Neural cell (in vitro differentiated cells): ENCODE measurements around the gene FAM229B. TPM values are rescaled to one million over a fixed set of nuclear protein-coding genes. Genes with fewer than 3 reads are reported as not detected.

Experiments
- H2AFZ ChIP-seq: fragments of 200-600, 300-800 bp; sonication (generic), shearing (Covaris generic); 2 replicates; pipeline ENCODE4 v1.6.0; 2014; ENCODE audit warnings: low read depth, mild to moderate bottlenecking, antibody characterized with exemption, low read length, moderate library complexity
- H3F3A ChIP-seq: fragments of 200-600 bp; shearing (Covaris generic); 2 replicates; pipeline ENCODE4 v1.6.1; 2016; ENCODE audit warnings: mild to moderate bottlenecking, moderate library complexity, mixed read lengths, antibody characterized with exemption, low read length; ENCODE audit not compliant: insufficient read depth, poor library complexity, severe bottlenecking
- H3K27ac ChIP-seq: fragments of 200-600, 300-800 bp; sonication (generic), shearing (Covaris generic); 2 replicates; pipeline ENCODE4 v1.5.1; 2014; ENCODE audit warnings: mild to moderate bottlenecking, low read length, moderate library complexity
- H3K27me3 ChIP-seq: fragments of 300-800, 200-600 bp; sonication (generic), shearing (Covaris generic); 2 replicates; pipeline ENCODE4 v1.6.0; 2014; ENCODE audit warnings: mild to moderate bottlenecking, low read depth, low read length, moderate library complexity; ENCODE audit not compliant: insufficient read depth
- H3K36me3 ChIP-seq: fragments of 300-800, 200-600 bp; sonication (generic), shearing (Covaris generic); 2 replicates; pipeline ENCODE4 v1.5.1; 2014; ENCODE audit warnings: mild to moderate bottlenecking, antibody characterized with exemption, low read length, moderate library complexity; ENCODE audit not compliant: insufficient read depth
- H3K4me2 ChIP-seq: fragments of 300-800, 200-600 bp; sonication (generic), shearing (Covaris generic); 2 replicates; pipeline ENCODE4 v1.6.0; 2014; ENCODE audit warnings: mild to moderate bottlenecking, low read length
- H3K4me3 ChIP-seq: fragments of 300-800, 200-600 bp; sonication (generic), shearing (Covaris generic); 2 replicates; pipeline ENCODE4 v1.5.1; 2014; ENCODE audit warnings: mild to moderate bottlenecking, low read length, moderate library complexity
- H3K79me2 ChIP-seq: fragments of 200-600 bp; shearing (Covaris generic); replicated peaks from 2 replicates; pipeline ENCODE4 v1.6.0; 2014; ENCODE audit warnings: mild to moderate bottlenecking, low read length, moderate library complexity; ENCODE audit not compliant: insufficient read depth
- H3K9ac ChIP-seq: fragments of 300-800, 200-600 bp; sonication (generic), shearing (Covaris generic); 2 replicates; pipeline ENCODE4 v1.6.1; 2016; ENCODE audit warnings: mild to moderate bottlenecking, low read length, mixed read lengths
- H3K9me2 ChIP-seq: fragments of 200-600 bp; shearing (Covaris generic); 2 replicates; pipeline ENCODE4 v1.6.1; 2016; ENCODE audit warnings: mild to moderate bottlenecking, low read length, mixed read lengths; ENCODE audit not compliant: insufficient read depth
- H3K9me3 ChIP-seq: fragments of 200-600, 300-800 bp; sonication (generic), shearing (Covaris generic); 2 replicates; pipeline ENCODE4 v1.6.1; 2016; ENCODE audit warnings: mild to moderate bottlenecking, mixed run types, low read length, moderate library complexity, mixed read lengths
- H4K20me1 ChIP-seq: fragments of 200-600 bp; shearing (Covaris generic); 2 replicates; pipeline ENCODE4 v1.6.1; 2016; ENCODE audit warnings: mild to moderate bottlenecking, mixed run types; ENCODE audit not compliant: insufficient read depth
- CTCF ChIP-seq: fragments of 450-650 bp; IDR thresholded peaks from 2 replicates; pipeline ENCODE4 v1.5.1; 2014; ENCODE audit warnings: antibody characterized with exemption, mild to moderate bottlenecking, moderate library complexity; ENCODE audit not compliant: poor library complexity, severe bottlenecking
- EP300 ChIP-seq: fragments of 450-650 bp; conservative IDR thresholded peaks from 2 replicates; pipeline ENCODE4 v1.6.1; 2014; ENCODE audit warnings: antibody characterized with exemption, mild to moderate bottlenecking, moderate library complexity; ENCODE audit not compliant: poor library complexity, severe bottlenecking
- EZH2 ChIP-seq: fragments of 200-600, 300-800 bp; shearing (Covaris generic), sonication (generic); IDR thresholded peaks from 2 replicates; pipeline ENCODE4 v1.6.1; 2014; ENCODE audit warnings: antibody characterized with exemption, low read length, borderline replicate concordance, mild to moderate bottlenecking; ENCODE audit not compliant: insufficient read depth, poor library complexity, severe bottlenecking
- MXI1 ChIP-seq: fragments of 450-650 bp; conservative IDR thresholded peaks from 2 replicates; pipeline ENCODE4 v1.6.1; 2014; ENCODE audit warnings: antibody characterized with exemption, mild to moderate bottlenecking; ENCODE audit not compliant: poor library complexity, severe bottlenecking
- POLR2AphosphoS5 ChIP-seq: IDR thresholded peaks from 2 replicates; pipeline ENCODE4 v1.6.1; 2012
- RAD21 ChIP-seq: fragments of 450-650 bp; conservative IDR thresholded peaks from 2 replicates; pipeline ENCODE4 v1.6.1; 2014; ENCODE audit warnings: antibody characterized with exemption, mild to moderate bottlenecking, moderate library complexity
- SMC3 ChIP-seq: fragments of 450-650 bp; conservative IDR thresholded peaks from 2 replicates; pipeline ENCODE4 v1.6.1; 2014; ENCODE audit warnings: antibody characterized with exemption, mild to moderate bottlenecking, moderate library complexity; ENCODE audit not compliant: poor library complexity
- TAF1 ChIP-seq: IDR thresholded peaks from 2 replicates; pipeline ENCODE4 v1.6.1; 2012; ENCODE audit warnings: low read depth
- polyA minus RNA-seq: library from RNA; depleted of rRNA, polyadenylated mRNA; stranded (reverse); fragments of >200 nt; gene quantifications from 2 replicates; pipeline ENCODE4 v1.2.3, GENCODE V29; 2014
- polyA plus RNA-seq: library from polyadenylated mRNA; depleted of rRNA; stranded (reverse); fragments of >200 nt; gene quantifications from 2 replicates; pipeline ENCODE4 v1.2.3, GENCODE V29; 2014
- TF ChIP-seq, protein P1 (sequence below): IDR thresholded peaks from 2 replicates; pipeline ENCODE4 v1.6.1; 2012; ENCODE audit warnings: borderline replicate concordance

Gene FAM229B, protein sequence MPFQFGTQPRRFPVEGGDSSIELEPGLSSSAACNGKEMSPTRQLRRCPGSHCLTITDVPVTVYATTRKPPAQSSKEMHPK
- polyA plus RNA-seq (140 and 142 TPM in 2 replicates), polyA minus RNA-seq (55.3 and 63.0 TPM in 2 replicates)

DNA sequence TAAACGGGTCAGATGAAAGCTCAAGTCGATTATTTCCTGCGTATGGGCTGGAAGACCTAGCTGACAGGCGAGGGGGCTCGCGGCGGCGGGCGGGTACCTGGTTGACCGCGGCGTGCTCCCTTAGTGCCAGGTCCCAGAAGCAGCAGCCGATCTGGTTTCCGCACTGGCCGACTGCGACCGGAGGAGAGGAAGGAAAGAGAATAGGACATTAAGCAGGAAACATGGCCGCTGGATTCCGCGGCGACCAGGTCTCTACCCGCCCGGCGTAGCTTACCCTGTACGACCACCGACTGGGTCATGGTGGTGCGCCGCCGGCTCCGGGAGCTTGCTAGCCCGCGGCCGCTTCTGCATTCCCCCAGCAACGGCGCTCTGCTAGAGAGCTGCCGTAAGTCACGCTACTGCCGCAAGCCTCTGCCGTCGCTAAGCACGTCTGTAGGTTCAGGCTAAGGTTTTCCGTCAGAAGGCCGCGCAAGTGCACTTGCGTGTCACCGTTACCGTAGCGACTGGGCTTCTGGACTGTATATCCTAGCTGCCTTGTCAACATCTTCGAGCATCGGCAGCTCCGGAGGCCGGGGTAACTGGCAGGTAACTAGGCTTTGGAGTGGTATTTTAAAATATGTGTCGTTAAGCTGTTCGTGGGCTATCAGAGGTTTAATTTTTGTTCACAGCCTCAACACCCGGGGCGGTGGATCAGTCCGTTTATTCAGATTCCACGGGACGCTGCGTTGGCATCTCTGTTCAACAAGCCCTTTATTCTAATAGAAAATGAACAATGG lies at the start of gene FAM229B, which contains the start of gene TUBE1:
FAM229B (plus strand) TSS at position 456 of the 776 bp plus-strand sequence. CDS start 11,693 bp downstream, outside the sequence.
TUBE1 (minus strand) TSS at position 347 of the 776 bp plus-strand sequence; CDS start at position 299, 48 bp downstream.
- H3K27me3 ChIP-seq: no peaks in the 10 kb centered on the region
- peak within 1 kb of the TSS; percentile 62 for H3K4me2 ChIP-seq
- H2AFZ ChIP-seq: peak within 1 kb of the TSS; percentile 48
- peaks cover 3% of the 10 kb centered on the region for H3K36me3 ChIP-seq
- H3K9me3 ChIP-seq: no peaks in the 10 kb centered on the region
- peak within 1 kb of the TSS; percentile 79 for H3K9ac ChIP-seq
- H3K79me2 ChIP-seq: peaks cover 34% of the 10 kb centered on the region
- H3K27ac ChIP-seq: peak within 1 kb of the TSS; percentile 91
- no peaks in the 10 kb centered on the region for H3F3A ChIP-seq
- TF ChIP-seq, protein P1, sequence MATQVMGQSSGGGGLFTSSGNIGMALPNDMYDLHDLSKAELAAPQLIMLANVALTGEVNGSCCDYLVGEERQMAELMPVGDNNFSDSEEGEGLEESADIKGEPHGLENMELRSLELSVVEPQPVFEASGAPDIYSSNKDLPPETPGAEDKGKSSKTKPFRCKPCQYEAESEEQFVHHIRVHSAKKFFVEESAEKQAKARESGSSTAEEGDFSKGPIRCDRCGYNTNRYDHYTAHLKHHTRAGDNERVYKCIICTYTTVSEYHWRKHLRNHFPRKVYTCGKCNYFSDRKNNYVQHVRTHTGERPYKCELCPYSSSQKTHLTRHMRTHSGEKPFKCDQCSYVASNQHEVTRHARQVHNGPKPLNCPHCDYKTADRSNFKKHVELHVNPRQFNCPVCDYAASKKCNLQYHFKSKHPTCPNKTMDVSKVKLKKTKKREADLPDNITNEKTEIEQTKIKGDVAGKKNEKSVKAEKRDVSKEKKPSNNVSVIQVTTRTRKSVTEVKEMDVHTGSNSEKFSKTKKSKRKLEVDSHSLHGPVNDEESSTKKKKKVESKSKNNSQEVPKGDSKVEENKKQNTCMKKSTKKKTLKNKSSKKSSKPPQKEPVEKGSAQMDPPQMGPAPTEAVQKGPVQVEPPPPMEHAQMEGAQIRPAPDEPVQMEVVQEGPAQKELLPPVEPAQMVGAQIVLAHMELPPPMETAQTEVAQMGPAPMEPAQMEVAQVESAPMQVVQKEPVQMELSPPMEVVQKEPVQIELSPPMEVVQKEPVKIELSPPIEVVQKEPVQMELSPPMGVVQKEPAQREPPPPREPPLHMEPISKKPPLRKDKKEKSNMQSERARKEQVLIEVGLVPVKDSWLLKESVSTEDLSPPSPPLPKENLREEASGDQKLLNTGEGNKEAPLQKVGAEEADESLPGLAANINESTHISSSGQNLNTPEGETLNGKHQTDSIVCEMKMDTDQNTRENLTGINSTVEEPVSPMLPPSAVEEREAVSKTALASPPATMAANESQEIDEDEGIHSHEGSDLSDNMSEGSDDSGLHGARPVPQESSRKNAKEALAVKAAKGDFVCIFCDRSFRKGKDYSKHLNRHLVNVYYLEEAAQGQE: peak; percentile 41
- TF ChIP-seq POLR2AphosphoS5: peak; percentile 89
- peak; percentile 74 for TF ChIP-seq TAF1
- TF ChIP-seq EP300: peak; percentile 67
- no peak for TF ChIP-seq EZH2
- TF ChIP-seq MXI1: peak; percentile 91
- TF ChIP-seq RAD21: peak; percentile 36
- peak; percentile 47 for TF ChIP-seq SMC3
- peak; percentile 43 for TF ChIP-seq CTCF
- H3K4me3 ChIP-seq: peak within 1 kb of the TSS; percentile 77
- H4K20me1 ChIP-seq: no peaks in the 10 kb centered on the region
- H3K9me2 ChIP-seq: no peaks in the 10 kb centered on the region

- H3K27ac ChIP-seq: no peak overlapping the region
- H3K9me3 ChIP-seq: no peaks in the 10 kb centered on the region
- H3F3A ChIP-seq: no peaks in the 10 kb centered on the region
- H3K79me2 ChIP-seq: no peaks in the 10 kb centered on the region
- H3K27me3 ChIP-seq: no peaks in the 10 kb centered on the region
- H3K9me2 ChIP-seq: no peaks in the 10 kb centered on the region
- TF ChIP-seq EP300 (no peak), SMC3 (no peak), POLR2AphosphoS5 (no peak), TAF1 (no peak), RAD21 (no peak), MXI1 (no peak), CTCF (no peak), EZH2 (no peak)
- TF ChIP-seq, protein P1: no peak
- no peaks in the 10 kb centered on the region for H4K20me1 ChIP-seq
- no peak overlapping the region for H3K4me2 ChIP-seq
- no peak overlapping the region for H3K4me3 ChIP-seq
- no peak overlapping the region for H2AFZ ChIP-seq
- no peaks in the 10 kb centered on the region for H3K36me3 ChIP-seq
- no peak overlapping the region for H3K9ac ChIP-seq
These were observed 49.6 kb upstream of the FAM229B start for GRCh38 chr6:112037783-112038216.
